ENCODE results near the gene RAE1. TPM values are rescaled to one million over a fixed set of nuclear protein-coding genes. Genes with fewer than 3 reads are reported as not detected.

RAE1 gene
- total and polyA plus RNA-seq, 2 of the 4 experiments (the other 2 are of a cell fraction), result 32.8 to 80.5 TPM

DNA sequence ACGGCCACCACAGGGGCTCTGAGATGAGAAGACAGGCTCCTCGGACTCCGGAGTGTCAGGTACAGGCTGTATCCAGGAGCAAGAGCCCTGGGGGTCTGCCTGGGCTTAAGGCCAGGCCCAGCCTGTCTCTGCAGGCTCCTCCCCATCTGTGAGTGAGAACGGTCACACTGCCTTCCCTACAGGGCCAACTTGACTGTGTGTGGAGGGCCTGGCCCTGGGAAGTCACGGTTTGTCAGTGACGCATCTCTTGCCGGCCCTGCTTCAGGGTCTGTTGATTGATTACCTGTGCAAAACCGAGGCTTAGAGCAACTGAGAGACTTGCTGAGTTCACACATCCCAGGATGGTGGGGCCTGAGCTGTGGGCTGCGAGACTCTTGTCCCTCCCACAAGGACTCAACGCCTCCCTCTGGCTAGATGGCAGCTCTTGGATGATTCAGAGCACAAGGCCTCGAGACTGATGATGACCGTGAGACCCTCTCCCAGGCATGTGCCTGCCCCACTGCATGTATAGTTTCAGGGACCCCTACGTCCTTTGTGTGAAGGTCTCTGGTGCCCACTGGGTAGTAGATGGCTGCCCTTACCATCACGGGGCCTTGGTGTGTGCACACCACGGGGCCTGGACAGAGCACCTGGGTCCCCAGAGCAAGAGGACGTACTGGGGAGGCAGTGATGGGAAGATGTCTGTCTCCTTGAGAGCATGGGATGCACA, 46.1 kb downstream of the RAE1 start:
- no peak overlapping the region for H4K91ac ChIP-seq (ENCODE audit: insufficient read depth, low read depth, low read length)
- peaks cover 30% of the 10 kb centered on the region for H3K36me3 ChIP-seq (ENCODE audit: control insufficient read depth, insufficient read depth, low read length)
- H3K9ac ChIP-seq (ENCODE audit: low read depth, low read length), result no peak overlapping the region
- no peak overlapping the region for H2AFZ ChIP-seq (replicated peaks; ENCODE audit: low read length, poor library complexity)
- no peak overlapping the region for H3K4ac ChIP-seq (ENCODE audit: low read depth, low read length)
- no peak overlapping the region for H3K14ac ChIP-seq (replicated peaks; ENCODE audit: low read depth, low read length)
- in situ Hi-C loops (cut with MboI; ENCODE audit: low sequenced_read_pairs), result loop anchor here (25.0 kb wide), 1 partner anchor 1640 kb away; the partner anchor contains the start of genes ATP5F1E and PRELID3B
- H3K18ac ChIP-seq (ENCODE audit: low read depth, low read length), result no peak overlapping the region
- TF ChIP-seq RCOR1 (IDR thresholded peaks at IDR 0.05; ENCODE audit: insufficient replicate concordance, low read length), result no peak
- no peak for TF ChIP-seq MAFK (IDR thresholded peaks at IDR 0.05; ENCODE audit: low read depth, low read length)
- no peak for TF ChIP-seq FOS (IDR thresholded peaks at IDR 0.05; ENCODE audit: low read depth, low read length)
- TF ChIP-seq RAD21 (IDR thresholded peaks at IDR 0.05; ENCODE audit: low read length), result no peak
- TF ChIP-seq RFX5 (IDR thresholded peaks at IDR 0.05; ENCODE audit: low read depth, low read length), result no peak
- TF ChIP-seq, protein P1, sequence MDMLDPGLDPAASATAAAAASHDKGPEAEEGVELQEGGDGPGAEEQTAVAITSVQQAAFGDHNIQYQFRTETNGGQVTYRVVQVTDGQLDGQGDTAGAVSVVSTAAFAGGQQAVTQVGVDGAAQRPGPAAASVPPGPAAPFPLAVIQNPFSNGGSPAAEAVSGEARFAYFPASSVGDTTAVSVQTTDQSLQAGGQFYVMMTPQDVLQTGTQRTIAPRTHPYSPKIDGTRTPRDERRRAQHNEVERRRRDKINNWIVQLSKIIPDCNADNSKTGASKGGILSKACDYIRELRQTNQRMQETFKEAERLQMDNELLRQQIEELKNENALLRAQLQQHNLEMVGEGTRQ (IDR thresholded peaks at IDR 0.05; ENCODE audit: low read depth, low read length), result no peak
- TF ChIP-seq BHLHE40 (IDR thresholded peaks at IDR 0.05; ENCODE audit: low read depth, low read length), result no peak
- no peak for TF ChIP-seq CHD1 (IDR thresholded peaks at IDR 0.05; ENCODE audit: low read depth, low read length)
- TF ChIP-seq, protein P2, sequence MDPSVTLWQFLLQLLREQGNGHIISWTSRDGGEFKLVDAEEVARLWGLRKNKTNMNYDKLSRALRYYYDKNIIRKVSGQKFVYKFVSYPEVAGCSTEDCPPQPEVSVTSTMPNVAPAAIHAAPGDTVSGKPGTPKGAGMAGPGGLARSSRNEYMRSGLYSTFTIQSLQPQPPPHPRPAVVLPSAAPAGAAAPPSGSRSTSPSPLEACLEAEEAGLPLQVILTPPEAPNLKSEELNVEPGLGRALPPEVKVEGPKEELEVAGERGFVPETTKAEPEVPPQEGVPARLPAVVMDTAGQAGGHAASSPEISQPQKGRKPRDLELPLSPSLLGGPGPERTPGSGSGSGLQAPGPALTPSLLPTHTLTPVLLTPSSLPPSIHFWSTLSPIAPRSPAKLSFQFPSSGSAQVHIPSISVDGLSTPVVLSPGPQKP (IDR thresholded peaks at IDR 0.05; ENCODE audit: borderline replicate concordance, low read depth, low read length), result no peak
- TF ChIP-seq, protein P3, sequence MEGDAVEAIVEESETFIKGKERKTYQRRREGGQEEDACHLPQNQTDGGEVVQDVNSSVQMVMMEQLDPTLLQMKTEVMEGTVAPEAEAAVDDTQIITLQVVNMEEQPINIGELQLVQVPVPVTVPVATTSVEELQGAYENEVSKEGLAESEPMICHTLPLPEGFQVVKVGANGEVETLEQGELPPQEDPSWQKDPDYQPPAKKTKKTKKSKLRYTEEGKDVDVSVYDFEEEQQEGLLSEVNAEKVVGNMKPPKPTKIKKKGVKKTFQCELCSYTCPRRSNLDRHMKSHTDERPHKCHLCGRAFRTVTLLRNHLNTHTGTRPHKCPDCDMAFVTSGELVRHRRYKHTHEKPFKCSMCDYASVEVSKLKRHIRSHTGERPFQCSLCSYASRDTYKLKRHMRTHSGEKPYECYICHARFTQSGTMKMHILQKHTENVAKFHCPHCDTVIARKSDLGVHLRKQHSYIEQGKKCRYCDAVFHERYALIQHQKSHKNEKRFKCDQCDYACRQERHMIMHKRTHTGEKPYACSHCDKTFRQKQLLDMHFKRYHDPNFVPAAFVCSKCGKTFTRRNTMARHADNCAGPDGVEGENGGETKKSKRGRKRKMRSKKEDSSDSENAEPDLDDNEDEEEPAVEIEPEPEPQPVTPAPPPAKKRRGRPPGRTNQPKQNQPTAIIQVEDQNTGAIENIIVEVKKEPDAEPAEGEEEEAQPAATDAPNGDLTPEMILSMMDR (conservative IDR thresholded peaks at IDR 0.05; ENCODE audit: low read depth, low read length), result no peak
- H3K23ac ChIP-seq (ENCODE audit: low read depth, low read length), result no peak overlapping the region
- ChIA-PET CTCF (no interaction called here), POLR2A (ENCODE audit: unreplicated experiment) (no interaction called here)
- no peak overlapping the region for H2BK5ac ChIP-seq (ENCODE audit: low read depth, low read length, poor library complexity, severe bottlenecking)
- no peaks in the 10 kb centered on the region for H3K9me3 ChIP-seq (ENCODE audit: control insufficient read depth, insufficient read depth, low read length)
- no TSS peak for BruUV-seq (replicated peaks)
- 65% methylated on average over 6 of the region's 16 CpGs; no CpG with 5 or more reads in 1 of the 2 experiments for WGBS, 2 experiments (ENCODE audit: extremely low coverage in 2 of 2, insufficient read length in 1 of 2)
- no peaks in the 10 kb centered on the region for H3K9me1 ChIP-seq (ENCODE audit: insufficient read depth, low read length)
- H3K4me2 ChIP-seq (ENCODE audit: low read depth, low read length), result no peak overlapping the region
- no peak overlapping the region for H2AK9ac ChIP-seq (replicated peaks; ENCODE audit: low read depth, low read length, poor library complexity)
- H3K27ac ChIP-seq (ENCODE audit: insufficient read depth, low read length), result no peak overlapping the region
- no peak overlapping the region for H4K5ac ChIP-seq (ENCODE audit: low read depth, low read length)
- no peak overlapping the region for H3K4me3 ChIP-seq (ENCODE audit: insufficient read depth, low read depth, low read length)
- H2BK15ac ChIP-seq (ENCODE audit: low read depth, low read length), result no peak overlapping the region
- no peaks in the 10 kb centered on the region for H3K27me3 ChIP-seq (ENCODE audit: control insufficient read depth, insufficient read depth, low read length)
- H2BK20ac ChIP-seq (ENCODE audit: low read depth, low read length), result no peak overlapping the region
- H2BK120ac ChIP-seq (ENCODE audit: low read depth, low read length), result no peak overlapping the region
- dilution Hi-C loops (cut with HindIII; ENCODE audit: low sequenced_read_pairs, unreplicated experiment), result no loop called here
- no peak overlapping the region for H2AK5ac ChIP-seq (ENCODE audit: low read depth, low read length)
- ATAC-seq (ENCODE audit: low read depth) (no peak), DNase-seq (no peak)
- peaks cover 3 to 15% of the 10 kb centered on the region in 2 experiments; a peak in 2 of 4 replicates for H3K79me1 ChIP-seq (ENCODE audit: low read depth in 1 of 2, low read length in 2 of 2)
- H3K56ac ChIP-seq (ENCODE audit: extremely low read depth, insufficient read depth, low read length), result no peak overlapping the region
- no peak overlapping the region for H4K8ac ChIP-seq (ENCODE audit: low read depth in 2 of 2, low read length in 2 of 2)
- H4K20me1 ChIP-seq (ENCODE audit: insufficient read depth, low read length), result no peaks in the 10 kb centered on the region; the same call in 1 of the 2 replicates
- intact Hi-C loops (cut with micrococcal nuclease), result no loop called here
- peaks cover 10% of the 10 kb centered on the region for H3K4me1 ChIP-seq (ENCODE audit: control insufficient read depth, insufficient read depth, low read length)

Measured in IMR-90 (cell line).